Measurements from ENCODE around the gene BRD4. TPM values are rescaled to one million over a fixed set of nuclear protein-coding genes. Genes with fewer than 3 reads are reported as not detected.

Gene BRD4
- total RNA-seq, 1 experiment from 2014 or later: 19.1 TPM

DNA sequence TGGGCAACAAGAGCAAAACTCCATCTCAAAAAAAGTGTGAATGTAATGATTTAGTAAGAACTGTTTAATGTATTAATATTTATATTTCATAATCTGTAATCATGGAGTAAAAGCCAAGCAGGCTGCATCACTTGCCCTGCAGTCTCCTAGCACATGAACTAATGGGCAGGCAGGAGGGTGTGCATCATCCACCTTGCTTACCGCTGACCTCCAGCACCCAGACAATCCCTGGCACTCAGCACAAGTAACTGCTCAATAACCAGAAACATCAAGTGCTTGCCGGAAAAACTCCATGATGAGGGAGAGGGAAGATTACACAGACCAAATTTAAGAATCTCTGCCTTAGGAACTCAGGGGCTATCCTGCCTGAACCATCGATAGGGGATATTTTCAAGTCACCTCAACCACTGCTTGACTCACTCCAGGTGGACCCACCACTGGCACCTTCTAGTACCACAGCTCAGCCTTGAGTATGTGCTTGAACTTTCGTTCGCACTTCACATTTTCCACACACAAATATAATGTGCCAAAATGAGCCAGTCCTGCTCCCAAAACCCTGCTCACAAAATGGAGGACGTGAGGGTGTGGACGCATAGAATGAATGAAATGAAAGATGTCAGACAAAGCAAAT lies 18.6 kb downstream of the BRD4 start:
- no peak for DNase-seq (ENCODE audit: low spot score)

DNA sequence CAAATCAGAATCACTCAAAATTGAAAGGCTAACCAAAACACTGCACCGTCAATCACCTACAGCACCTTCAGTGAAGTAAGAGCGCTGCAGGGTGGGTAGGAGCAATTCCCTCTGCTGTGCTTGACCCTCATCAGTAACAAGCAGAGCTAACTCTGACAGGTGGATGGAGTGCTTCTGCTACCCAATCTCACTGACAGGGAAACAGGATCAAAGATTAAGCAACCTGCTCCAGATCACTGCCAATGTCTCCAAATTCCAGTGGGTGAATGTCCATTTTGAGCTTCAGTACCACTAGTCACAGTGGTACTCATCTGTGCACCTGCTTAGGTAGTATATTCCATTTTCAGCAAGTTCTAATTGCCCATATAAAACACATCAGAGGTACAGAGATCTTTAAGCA lies 25.2 kb downstream of the BRD4 start:
- no peak for DNase-seq (ENCODE audit: low spot score)

DNA sequence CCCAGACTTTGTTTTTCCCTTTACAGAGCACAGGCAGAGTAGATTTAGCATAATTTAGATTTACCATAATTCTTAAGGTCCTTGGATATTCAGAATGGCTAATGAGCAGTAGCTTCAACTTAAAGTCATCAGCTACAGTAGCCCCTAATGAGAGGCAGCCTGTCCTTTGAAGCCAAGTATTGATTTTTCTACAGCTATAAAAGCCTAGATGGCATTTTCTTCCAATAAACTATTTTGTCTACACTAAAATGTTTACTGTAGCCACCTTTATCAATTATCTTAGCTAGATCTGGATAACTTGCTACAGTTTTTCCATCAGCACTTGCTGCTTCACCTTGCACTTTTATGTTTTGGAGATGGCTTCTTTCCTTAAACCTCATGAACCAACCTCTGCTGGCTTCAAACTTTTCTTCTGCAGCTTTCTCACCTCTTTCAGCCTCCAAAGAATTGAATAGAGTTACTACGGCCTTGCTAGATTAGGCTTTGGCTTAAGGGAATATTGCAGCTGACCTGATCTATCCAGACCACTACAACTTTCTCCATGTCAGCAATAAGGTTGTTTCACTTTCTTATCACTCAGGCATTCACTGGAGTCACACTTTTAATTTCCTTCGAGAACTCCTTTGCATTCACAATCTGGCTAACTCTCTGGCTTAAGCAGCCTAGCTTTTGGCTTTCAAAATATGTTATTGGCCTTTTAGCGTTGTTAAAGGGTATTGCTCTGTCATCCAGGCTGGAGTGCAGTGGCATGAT lies 26.6 kb downstream of the BRD4 start:
- no peak for DNase-seq (ENCODE audit: low spot score)

DNA sequence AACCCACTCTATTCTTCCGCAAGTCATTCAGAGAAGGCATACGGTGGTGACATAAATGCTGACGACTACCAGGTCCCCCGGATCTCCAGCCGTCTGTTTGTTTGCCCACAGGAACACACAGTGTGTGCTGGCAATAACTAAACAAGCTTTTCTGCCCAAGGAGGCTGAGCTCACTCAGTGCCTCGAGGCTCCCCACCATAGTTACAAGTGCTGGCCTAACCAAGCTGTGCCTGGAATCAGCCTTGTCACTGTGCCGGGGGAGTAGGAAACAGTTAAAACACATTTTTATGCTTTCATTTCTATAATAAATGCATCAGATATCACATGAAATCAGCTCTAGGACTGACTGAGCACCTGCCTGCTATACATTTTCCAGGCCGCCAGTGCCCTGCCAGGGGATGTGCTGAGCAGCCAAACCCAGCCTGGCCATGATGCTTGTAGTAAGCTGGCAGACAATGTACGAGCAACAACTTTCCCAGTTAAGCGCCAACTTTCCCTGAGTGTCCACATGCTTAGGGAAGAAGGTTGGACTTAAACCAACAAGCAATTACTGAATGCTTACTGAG lies 28.1 kb downstream of the BRD4 start:
- no peak for DNase-seq (ENCODE audit: low spot score)

DNA sequence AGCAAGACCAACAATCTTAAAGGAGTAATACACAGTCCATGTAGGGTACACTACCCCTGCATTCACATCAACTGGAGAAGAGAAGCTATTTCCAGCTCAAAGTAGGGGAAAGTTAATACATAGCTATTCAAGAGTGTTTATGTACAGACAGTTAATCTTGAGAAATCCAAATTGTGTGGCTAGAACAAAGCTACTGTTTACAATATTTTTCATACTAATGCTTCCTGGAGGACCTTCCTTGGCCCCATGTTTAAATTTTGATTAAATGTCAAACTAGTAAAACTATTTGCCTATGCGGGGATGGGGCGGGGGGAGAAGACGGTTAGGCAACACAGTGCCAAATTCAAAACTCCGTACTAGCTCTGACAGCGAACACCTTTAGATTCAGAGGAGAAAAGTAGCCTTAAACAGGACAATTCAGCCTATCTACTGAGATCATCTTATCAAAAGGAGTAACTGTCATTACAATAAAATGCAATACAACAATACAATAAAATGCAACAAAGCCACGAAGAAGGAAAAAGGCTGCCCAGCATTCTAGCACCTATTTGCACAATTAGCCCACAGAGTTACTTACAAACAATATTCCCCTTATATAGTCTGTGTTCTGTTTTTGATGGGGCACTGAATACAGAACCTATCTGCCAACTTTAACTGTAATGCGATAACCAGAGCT lies 29.1 kb downstream of the BRD4 start:
- DNase-seq (ENCODE audit: low spot score): no peak

DNA sequence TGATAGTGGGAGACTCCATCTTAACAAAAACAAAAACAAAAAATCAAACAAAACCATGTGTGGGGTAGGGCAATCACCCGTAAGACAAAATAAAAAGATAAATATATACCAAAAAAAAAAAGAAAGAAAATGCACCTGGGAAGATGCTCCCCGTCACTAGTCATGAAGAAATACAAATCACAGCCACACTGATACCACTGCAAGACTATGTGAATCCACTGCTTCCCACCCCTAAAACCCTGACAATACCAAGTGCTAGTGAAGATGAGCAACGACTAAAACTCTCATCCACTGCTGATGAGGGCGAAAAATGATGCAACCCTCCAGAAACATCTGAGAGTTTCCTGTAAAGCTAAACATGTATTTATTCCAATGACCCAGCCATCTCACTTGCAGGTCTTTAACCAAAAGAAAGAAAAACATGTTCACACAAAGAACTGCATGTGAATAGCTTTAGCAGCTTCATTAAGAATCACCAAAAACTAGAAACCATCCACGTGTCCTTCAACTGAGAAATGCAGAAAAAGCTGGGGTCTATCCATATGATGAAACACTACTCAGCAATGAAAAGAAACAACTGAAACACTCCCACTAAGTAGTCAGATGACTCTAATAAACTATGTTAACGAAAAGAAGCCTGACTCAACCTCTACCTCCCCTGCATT lies 31.7 kb downstream of the BRD4 start:
- DNase-seq (ENCODE audit: low spot score): no peak

DNA sequence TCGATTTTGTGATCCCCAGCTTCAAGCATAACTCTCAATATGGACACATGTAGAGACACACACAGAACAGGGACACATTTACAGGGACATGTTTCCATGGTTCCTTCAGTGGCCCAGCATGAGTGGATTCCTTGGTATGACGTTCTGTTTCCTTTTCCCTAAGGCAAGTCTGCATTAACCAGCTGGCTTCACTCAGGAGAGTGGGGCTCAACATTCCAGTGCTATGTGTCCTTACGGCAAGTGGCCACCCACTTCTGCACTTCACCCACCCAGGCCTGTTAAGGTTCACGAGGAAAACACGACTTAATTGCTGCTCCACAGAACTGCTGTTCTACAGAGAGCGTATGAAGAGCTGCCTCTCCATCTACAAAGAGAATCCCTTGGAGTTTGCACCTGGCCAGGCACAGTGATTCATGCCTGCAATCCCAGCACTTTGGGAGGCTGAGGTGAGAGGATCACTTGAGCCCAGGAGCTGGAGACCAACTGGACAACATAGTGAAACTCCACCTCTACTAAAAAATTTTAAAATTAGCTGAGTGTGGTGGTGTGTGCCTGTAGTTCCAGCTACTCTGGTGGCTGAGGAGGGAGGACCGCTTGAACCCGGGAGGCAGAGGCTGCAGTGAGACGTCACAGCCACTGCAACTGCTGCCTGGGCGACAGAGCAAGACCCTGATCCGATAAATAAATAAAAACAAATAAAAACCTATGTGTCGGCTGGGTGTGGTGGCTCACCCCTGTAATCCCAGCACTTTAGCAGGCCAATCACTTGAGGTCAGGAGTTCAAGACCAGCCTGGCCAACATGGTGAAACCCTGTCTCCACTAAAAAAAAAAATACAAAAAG lies 32.5 kb downstream of the BRD4 start:
- no peak for DNase-seq (ENCODE audit: low spot score)

DNA sequence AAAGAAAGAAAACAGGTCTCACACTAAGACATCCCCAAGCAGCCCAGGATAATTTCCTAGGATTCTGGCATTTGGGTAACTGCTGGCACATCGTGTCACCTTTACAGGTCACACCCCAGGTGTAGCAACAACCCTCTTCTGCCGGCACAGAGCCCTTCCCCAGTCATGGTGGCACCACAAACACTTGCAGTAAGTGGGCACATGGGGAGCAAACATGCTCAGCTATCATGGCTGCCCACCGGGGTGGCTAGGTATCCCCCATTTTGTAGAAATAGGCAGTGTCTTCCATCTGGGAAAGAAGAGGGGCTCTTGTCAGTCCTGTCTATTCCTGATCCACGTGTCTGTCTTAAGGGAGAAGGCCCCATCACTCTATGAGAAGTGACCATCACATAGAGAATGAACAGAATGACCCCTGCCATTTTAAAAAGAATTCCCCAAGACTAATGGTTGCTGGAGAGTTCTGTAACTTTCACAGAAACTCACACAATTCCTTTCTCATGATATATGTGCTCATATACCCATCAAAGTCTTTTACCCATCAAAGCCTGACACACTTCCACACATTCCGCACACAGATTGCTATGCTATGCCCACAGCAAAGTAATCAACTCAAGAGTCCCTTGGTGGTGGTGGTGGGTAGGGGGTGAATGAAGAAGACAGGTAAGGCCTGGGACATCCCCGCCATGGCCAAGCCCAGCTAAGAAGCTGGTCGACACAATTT lies 33.3 kb downstream of the BRD4 start:
- no peak for DNase-seq (ENCODE audit: low spot score)

DNA sequence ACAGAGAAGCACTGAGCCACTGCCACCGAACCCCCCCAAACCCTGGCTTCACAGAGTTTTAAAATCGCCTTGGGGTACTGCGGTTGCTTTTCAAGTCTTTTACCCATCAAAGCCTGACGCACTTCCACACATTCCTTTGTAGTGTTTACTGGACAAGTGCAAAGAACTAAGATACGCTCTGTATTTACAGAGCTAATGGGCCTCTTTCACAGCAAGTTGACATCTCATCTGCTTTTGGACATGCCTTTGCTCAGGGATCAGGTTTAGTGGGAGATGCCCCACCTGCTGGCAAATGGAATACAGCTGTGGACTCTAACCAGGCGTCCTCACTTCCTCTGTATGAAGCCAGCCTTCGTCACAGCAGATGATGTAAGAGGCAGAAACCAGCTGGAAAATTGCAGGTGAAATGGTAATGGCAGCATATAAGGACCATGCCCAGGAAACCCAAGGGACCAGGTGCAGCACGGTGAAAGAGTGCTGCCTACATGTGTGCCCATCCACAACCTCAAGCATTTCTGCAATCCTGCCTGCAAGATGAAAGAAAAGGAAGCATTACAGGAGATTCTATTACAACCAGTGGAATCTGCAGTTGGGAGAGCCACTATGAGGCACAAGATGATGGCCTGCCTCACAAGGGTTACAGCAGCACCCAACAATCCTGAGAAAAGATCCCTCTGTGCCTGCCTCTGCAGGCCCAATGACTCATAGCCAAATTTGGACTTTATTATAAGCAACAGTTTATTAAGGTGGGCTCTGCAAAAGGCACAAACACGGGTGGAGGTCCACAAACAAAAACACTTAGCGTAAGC lies 34.7 kb downstream of the BRD4 start:
- DNase-seq (ENCODE audit: low spot score): no peak

DNA sequence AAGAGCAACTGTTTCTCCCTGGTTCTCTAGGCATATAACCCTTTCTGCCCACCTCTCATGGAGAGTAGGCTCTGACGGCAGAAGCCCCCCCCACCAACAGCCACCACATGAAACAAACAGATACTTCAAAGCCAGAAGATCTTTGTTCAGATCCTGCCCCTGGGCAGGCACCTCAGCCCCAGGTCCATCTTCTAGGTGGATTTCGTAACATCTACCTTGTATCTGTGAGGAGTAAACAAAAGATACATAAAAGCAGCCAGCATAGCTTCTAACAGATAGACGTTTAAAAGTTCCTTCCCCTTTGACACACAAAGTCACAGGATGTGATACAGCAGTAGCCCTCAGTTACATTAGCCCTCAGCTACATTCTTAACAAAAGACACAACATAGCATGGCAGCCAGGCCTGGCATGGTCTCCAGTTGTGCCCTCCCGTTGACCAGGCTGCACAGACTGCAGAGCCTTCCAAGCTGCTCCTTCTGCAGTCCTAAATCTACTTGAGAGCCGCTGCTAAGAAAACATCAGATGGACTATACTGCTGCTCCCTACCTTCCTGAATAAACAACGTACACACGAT lies 35.4 kb downstream of the BRD4 start:
- no peak for DNase-seq (ENCODE audit: low spot score)

DNA sequence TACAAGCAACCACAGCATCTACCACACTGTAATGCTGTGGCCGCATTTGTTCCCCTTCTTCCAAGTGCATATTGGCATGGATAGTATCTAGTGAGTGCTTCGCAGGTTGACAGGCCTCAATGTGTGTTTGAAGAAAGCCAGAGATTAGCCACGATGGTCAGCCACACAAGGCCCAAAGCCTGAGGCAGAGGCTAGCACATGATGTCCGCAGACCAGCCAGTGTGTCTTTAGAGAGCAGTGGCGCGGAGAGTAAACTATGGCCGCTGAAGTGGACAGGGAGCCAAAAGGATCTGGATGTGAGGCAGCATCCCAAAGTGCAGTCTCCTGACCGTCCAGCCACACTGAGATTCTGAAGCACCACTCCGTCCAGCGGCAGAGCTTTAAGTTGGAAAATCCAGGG lies 36.0 kb downstream of the BRD4 start:
- DNase-seq (ENCODE audit: low spot score): no peak

DNA sequence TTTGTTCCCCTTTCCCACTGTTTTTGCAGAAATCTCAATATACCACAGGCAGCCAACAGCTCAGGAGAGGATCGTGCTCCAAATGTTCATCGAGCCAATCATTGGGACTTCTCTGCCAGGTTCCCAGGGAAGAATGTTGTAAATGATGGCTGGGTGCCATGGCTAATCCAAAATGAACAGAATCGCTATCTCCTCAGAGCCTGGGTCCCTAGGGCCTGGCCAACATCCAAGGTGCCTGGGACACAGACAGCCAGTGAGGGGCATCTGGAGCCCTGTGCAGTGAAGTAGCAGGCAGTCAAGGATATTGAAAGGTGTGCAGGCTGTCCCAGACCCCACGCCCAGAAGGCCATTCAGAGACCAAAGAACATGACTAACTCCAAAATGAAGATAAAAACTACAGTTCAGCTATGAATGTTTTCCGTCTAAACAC lies 37.8 kb downstream of the BRD4 start:
- DNase-seq (ENCODE audit: low spot score): no peak

DNA sequence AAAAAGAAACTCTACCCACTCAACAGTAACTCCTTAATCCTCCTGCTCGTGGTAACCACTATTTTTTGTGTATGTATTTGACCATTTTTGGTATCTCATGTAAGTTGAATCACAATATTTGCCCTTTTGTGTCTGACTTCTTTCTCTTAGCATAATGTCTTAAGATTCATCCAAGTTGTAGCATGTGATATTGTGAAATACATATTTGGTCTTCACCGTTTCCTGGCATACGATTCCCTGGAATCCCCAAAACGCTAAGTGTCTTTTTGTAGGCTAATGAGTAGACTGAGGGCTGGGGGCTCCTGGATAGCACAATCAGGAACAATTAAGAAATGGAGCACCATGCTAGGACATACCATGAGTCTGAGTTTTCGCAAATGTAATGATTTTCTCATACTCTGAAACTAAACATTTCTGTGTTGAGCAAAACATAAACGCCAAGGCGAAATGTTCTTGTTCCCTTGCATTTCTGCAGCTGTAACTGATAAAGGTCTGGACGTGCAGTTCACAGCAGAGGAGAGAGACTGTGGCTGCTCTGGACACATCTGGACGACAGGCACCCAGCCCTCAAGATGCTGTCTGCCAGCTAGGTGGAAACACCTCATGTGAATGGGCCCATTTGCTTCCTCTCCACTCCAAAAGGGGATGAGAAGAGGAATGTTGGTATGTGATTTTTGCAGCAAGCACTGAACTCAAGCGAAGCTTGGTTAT lies 38.4 kb downstream of the BRD4 start:
- no peak for DNase-seq (ENCODE audit: low spot score)

DNA sequence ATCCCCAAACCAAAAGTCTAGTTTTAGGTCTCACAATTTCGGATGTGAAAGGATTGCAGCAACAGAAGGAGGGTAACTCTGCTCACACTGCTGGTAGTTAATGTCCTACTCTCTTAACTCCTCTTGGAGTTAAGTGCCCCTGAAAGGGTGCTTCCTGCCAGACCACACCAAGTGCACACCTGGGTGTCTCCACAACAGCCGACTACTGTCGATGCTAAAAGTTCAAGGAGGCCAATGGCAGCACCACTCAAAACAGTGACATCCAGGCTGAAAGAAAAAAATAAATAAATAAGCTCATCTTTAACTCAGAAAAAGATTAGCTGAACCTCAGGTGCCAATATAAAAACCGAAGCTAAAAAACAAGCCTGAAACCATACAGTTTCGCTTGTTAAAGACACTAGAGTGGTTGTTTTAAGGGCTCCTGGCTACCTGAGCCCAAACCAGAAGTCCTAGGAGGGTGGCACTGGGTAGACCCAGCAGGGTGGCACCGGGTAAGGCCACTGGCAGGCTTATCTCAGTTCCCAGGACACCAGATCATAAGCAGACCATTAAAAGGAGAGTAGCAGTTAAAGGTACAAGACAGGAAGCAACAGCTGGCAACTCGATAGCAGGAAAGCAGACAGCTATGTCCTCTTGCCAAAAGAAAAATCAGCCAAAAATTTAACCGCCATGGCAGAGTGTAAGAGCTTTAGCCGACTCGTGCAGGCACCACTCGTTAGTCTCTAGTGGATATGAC lies 39.3 kb downstream of the BRD4 start:
- no peak for DNase-seq (ENCODE audit: low spot score)

DNA sequence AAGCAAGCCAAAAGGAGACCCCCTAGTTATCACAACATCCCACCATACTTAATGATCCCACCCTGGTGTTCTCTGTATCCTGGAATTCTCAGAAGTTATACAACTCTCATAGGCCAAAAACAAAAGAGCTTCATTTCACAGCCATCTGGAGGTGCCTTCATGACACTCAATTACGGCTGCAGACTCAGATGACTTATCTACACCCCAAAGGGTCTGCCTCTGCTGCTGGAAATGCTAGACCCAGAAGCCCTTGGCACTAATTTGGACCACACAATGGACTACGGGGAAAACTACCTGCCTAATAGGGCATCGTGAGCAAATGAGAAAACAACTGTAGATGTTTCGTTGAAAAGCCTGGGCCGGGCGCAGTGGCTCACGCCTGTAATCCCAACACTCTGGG lies 40.2 kb downstream of the BRD4 start:
- no peak for DNase-seq (ENCODE audit: low spot score)

DNA sequence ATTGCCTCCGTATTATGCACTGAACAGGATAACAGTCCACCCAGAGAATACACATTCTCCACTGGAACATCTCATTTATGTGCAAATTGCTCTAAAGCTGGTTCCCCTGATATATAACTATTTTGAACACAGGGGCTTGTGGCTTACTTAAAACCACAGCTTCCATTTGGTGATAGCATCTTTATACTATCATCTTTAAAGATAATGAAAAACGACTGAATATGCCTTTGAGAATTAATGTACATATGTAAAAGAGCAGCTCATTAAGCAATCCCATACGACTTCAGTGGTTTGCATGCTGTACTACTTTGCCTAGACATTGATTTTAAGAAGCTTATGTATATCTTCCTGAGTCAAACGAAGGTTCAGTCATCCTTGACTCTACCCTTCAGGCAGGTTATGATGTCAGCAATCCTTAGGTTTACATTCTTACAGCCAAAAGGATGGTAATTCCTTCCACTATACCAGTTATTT lies 40.8 kb downstream of the BRD4 start:
- DNase-seq (ENCODE audit: low spot score): no peak

DNA sequence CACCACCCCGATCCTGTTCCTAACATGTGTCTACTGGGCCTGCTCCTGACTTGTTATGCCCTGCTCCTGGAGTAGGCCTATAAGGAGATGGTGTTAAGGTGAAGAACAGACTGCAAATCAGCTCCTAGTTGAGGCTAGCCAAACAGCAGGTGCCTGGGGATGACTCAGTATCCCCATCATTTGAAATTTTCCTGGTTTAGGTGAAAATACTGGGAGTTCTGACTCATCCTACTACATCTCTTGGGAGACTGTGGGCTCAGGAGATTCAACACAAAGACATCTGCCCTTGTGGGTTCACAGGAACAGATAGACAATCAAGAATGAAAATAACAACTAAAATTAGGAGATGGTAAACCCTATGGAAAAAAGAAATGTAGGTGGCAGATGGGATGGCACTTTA lies 41.2 kb downstream of the BRD4 start:
- DNase-seq (ENCODE audit: low spot score): peak; percentile 41

DNA sequence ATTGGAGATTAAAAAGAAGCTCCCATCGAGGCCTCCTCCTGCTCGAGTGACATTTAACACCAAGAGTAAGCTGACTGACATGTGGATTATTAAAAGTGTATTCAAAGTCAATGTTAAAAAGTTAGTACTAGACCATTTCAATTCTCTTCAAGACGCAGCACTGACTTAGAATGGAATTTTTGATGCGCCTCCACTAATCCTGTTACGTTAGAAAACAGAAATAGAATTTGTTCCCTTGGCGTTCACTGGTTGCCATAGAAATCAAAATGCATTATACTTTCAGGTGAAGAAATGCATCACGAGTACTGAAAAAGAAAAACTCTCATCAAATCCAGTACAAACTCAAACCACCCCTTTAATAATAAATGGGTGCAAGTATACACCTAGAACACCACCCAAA lies 42.2 kb downstream of the BRD4 start:
- no peak for DNase-seq (ENCODE audit: low spot score)
